GM18505 (cell line): ENCODE measurements around the gene TMEM135.
A peak's percentile ranks its signal among the peaks of the same experiment; 100 is the strongest.

Experiments used
- ATAC-seq: cut with Tn5 transposase; IDR thresholded peaks from one replicate; pipeline ENCODE4 v1.9.1; 2021; ENCODE audit not compliant: unreplicated experiment
- POLR2A ChIP-seq: IDR thresholded peaks from 4 replicates; pipeline ENCODE4 v1.6.1; 2011; ENCODE audit warnings: borderline replicate concordance; ENCODE audit not compliant: insufficient read depth, insufficient read length; ENCODE audit errors: extremely low read depth

TMEM135 gene

DNA sequence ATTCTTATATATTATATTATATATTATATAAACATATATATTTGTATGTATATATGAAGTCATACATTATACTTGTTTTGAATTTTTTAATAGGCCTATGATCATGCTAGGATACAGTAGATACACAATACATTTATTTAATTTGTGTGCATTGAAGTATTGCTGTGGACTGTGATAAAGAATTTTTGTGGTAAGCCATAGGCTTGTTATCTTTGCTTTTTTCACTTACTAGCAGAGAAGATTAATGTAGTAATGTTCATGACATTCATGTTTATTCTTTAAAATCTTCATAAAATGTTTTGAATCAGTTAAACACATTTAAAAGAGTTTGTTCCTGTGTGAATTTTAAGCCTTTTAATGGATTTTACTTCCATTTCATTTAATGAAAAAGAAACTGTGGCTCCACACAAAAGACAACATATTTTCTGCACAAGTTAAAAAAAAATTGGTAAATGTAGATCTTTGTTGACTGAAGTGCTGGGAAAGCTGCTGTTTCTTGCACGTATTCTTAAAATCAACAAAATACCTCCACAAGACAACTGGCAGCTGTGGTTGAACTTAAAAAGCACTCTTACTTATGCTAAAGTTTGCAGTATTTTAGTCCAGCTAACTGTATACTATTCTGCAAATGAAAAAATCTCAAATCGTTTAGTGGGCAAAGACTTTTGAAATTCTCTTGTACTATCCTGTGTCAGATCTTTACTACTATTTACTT, 156.2 kb downstream of the TMEM135 start:
- no peak for ATAC-seq
- TF ChIP-seq POLR2A = no peak

DNA sequence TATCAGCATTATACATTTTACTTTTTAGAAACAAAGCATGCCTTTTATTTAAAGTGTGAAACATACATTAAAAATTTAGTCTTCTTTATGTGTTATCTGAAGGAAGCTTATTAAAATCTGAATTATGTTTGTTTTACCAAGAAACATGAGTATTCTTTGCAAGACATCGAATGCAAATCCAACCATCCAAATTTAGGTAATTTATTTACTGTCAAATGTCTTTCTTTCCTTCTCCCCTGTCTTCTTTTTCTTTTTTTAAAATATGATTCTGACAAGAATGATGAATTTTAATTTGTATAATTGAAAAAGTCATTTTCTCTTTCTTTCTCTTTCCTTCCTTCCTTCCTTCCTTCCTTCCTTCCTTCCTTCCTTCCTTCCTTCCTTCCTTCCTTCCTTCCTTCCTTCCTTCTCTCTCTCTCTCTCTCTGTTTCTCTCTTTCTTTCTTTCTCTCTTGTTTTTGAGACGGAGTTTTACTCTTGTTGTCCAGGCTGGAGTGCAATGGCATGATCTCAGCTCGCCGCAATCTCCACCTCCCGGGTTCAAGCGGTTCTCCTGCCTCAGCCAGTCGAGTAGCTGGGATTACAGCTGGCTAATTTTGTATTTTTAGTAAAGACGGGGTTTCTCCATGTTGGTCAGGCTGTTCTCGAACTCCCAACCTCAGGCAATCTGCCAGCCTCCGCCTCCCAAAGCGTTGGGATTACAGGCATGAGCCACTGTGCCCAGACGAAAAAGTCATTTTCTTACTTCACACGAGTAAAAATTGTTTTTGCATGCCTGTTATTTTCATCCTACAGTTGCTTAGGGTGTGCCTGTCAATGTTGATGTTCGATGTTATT, 157.5 kb downstream of the TMEM135 start:
- no peak for ATAC-seq
- no peak for TF ChIP-seq POLR2A

DNA sequence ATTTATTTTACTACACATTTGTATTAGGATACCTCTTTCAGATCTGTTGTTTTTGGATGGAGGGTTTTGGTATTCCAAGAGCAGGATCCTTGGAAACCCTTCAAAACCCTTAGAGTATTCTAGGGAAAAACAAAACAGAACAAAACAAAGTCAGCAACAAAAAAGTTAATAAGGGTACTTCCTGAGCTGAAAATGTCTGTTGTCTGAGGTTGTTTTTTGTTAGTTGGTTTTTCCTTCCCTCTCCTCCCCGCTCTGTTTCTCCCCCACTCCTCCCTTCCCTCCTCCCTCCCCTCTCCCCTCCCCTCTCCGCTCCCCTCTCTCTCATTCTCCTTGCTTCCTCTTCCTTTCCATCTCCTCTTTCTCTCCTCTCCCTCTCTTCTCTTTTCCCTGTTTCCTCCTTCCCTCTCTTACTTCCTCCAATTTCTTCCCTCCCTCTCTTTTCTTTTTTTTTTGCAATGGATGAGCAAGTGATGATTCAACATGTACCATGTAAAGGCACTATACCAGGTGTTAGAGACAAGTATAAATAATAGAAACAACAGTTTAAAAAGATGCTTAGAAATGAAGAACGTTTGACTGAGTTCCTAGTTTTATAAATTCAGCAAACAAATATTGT, 160.6 kb downstream of the TMEM135 start:
- TF ChIP-seq POLR2A = no peak
- no peak for ATAC-seq

DNA sequence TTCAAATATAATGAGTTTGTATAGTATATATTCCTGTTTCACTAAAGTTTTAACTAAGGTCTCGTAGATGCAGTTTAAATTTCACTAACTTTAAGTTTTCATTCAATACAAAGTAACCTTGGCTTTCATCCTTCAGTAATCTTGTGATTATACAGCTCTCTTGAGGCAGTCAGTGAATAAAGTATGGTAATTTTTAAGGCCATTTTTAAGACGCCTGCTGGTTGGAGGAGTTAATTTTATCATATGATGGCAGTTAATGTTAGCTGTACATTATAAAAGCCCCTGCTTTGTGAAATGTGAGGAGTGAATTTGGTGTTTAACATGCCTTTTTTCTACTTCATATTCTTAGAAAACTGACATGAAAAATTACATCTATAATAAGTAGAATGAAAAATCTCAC, 163.6 kb downstream of the TMEM135 start:
- no peak for TF ChIP-seq POLR2A
- no peak for ATAC-seq

DNA sequence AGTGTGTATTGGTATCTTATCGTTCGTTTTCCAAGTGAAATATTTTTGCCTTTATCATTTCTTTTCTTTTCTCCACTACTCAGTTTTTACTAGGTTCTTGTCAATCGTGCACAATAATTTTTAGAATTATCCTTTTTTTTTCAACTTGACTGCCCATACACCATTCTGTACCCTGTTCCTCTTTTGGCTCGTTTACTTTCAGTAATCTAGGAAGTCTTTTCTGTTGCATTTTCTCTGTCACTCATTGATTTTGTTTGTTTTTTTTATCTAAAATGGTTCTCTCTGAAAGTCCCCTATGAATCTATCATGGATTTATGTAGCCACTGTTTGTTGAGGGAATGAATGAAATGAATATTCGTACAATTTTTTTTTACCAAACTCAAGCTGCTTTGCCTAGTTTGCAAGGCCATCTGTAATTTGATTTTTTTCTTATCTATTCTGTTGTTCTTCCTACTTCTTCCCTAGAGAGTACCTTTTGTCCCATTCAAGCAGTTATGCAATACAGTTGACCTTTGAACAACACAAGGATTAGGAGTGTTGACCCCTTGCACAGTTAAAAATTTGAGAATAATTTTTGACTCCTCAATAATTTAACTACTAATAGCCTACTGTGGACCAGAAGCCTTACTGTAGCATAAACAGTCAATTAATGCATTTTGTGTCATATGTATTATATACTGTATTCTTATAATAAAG, 166.3 kb downstream of the TMEM135 start:
- TF ChIP-seq POLR2A = no peak
- ATAC-seq = peak; percentile 56

DNA sequence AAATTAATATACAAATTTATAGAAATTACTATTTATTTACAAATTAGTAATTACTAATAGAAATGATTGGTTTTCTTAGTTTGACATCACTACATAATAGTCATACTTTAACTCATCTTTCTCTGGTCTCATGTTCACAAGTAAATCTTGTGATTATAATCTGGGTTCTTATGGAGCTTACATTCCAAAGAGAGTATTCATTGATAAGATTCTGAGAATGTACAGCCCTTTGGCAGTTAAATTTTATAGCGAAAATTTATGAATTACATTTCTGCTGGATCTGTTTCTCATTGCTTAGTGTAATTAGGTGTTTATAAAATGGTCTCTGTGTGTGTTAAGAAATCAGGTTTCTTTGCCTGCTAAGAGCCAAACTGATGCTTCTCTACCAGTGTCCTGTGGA, 175.2 kb downstream of the TMEM135 start:
- ATAC-seq = no peak
- no peak for TF ChIP-seq POLR2A

DNA sequence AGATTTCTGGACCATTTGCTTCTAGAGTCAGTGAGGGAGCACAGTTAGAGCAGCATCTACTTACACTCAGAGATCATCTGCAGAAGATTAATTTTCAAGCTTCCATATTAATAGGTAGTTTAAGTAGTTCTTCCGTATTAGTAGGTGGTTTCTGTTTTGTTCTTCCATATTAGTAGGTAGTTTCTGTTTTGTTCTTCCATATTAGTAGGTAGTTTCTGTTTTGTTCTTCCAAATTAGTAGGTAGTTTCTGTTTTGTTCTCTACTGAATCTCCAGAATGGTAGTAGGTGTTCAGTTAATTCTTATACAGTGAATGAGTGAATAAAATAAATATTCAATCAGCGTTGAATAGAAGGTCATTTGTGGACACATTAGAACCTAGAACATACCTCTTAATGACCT, 175.7 kb downstream of the TMEM135 start:
- no peak for ATAC-seq
- no peak for TF ChIP-seq POLR2A

DNA sequence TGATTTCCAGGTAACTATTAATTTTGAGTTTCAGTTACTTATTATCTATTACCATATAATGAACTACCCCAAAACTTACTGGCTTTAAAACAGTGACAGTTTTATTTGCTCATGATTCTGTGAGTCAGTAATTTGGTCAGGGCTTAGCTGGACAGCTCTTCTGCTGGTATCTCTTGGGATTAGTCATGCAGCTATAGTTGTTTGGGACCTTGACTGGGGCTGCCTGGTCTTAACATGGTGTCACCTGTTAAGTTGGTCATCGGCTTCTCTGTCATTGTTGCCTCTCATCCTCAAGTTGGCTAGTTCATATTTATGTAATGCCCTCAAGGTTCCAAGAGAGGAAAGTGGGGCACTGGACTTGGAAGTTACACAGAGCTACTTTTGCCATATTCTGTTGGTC, 177.5 kb downstream of the TMEM135 start:
- no peak for ATAC-seq
- no peak for TF ChIP-seq POLR2A

DNA sequence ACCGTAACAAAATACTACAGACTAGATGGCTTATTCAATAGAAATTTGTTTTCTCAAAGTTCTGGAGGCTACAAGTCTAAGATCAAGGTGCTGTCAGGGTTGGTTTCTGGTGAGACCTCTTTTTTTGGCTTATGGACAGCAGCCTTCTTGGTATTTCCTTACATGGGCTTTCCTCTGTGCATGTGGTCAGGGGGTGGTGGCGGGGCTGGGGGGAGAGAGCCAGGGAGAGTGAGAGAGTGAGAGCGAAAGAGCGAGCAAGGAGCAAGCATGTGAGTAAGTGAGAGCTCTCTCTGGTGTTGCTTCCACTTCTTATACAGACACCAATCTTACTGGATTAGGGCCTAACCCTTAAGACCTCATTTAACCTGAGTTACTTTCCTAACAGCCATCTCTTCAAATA, 181.5 kb downstream of the TMEM135 start:
- TF ChIP-seq POLR2A = no peak
- ATAC-seq = no peak

DNA sequence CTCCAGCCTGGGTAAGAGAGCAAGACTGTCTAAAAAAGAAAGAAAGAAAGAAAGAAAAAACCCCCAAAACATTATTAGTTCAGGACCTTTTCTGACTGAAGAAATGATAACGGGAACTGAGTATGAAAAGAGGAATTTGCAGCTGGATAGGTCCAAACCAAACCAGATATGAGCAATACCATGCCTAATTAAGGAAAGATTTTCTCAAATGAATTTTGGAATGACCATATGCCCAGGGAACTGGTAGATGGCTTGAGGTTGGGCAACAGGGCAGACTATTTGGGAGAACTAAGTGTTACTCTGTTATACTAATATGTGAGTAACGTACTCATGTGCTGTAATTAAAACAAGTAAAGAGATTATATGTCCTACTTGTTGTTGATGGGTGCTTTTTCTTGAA, 186.1 kb downstream of the TMEM135 start:
- no peak for ATAC-seq
- TF ChIP-seq POLR2A = no peak

DNA sequence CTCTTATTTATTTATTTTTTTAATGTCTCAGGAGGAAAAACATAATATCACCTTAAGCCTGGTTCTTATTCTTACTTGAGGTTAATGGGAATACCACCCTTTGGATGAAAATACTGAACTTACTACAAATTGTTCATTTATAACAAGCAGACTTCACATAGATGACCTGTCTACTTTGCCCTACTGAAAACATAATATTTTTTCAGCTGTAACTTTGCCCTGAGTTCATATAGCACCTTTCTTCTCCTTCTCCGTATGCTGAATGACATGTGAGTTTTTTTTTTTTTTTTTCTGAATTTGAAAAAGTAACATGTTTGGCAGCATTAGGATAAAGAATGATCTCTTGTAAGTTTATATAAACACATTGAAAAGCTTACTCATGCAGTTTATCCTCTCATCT, 186.8 kb downstream of the TMEM135 start:
- TF ChIP-seq POLR2A = no peak
- no peak for ATAC-seq

DNA sequence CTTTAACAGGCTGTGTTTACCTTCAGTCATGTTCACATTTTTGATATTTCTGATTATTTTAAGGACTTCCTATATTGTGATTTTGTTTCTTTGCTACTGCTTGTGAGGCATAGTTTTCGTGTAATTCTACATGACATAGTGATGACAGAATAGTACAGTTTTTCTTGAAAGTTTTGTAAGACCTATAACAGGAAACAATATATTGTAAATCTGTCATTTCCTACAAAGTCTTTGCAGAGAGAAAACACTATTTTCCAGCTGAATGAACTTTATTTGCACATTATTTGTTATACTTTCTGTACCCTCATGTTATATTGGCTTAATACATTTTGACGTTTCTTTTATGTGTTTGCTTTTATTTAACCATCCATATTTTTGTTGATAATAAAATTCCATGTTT, 191.1 kb downstream of the TMEM135 start:
- no peak for TF ChIP-seq POLR2A
- no peak for ATAC-seq

DNA sequence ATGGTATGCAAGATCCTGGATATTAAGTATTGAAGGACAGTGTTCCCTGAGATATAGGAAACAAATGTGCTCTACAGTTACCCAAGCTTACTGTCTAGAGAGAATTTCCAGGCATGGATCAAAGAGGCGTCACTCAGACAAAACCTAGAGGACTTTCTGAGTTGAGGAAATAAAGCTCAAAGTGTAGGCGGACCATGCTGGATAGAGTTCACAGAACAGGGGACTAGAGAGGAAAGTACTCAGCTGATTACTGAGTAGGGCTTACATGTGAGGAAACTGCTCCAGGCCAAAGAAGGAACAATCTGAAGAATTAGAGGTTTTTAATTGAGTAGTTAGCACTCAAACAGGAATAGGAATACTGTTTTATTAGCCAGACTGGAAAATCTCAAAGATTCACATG, 193.3 kb downstream of the TMEM135 start:
- no peak for ATAC-seq

More for the DNA sequence above, 193.3 kb downstream of the TMEM135 start:
- no peak for TF ChIP-seq POLR2A
